HEK293 (cell line): Measurements from ENCODE around the gene TMC4.
A peak's percentile ranks its signal among the peaks of the same experiment; 100 is the strongest.

ENCODE experiments used
- CTCF ChIA-PET: fragments of 350-600 bp; formaldehyde crosslinking; extraction: SDS; loops from one replicate; lab custom pipeline; 2021; ENCODE audit warnings: antibody characterized with exemption; lab: Yijun Ruan, JAX
- POLR2A ChIA-PET: fragments of 300-600 bp; formaldehyde crosslinking; extraction: SDS; loops from one replicate; lab custom pipeline; 2020; ENCODE audit warnings: antibody characterized with exemption, inconsistent platforms; lab: Yijun Ruan, JAX
- H3K27ac ChIP-seq: fragments of 200-500 bp; sonication (Bioruptor generic); 2 replicates; pipeline ENCODE4 v1.5.1; 2014; ENCODE audit warnings: low read depth, low read length, control low read depth, inconsistent platforms; ENCODE audit errors: extremely low read depth
- H3K36me3 ChIP-seq, 2 experiments: fragments of 200-500 bp in 1 of 2; sonication (Bioruptor generic) in 1 of 2; 1 replicate in 1 of 2; 2 replicates in 1 of 2; pipeline ENCODE4 v1.5.1; 2014 to 2017; ENCODE audit warnings: inconsistent platforms in 2 of 2, low read length in 2 of 2; ENCODE audit not compliant: control insufficient read depth in 2 of 2, insufficient read depth in 1 of 2
- H3K4me1 ChIP-seq: fragments of 200-500 bp; sonication (Bioruptor generic); 2 replicates; pipeline ENCODE4 v1.5.1; 2014; ENCODE audit warnings: mild to moderate bottlenecking, low read length, inconsistent platforms; ENCODE audit not compliant: control insufficient read depth, insufficient read depth
- H3K4me3 ChIP-seq: 2 replicates; pipeline ENCODE4 v1.5.1; 2011; ENCODE audit warnings: low read depth, mild to moderate bottlenecking, control low read depth, low read length, moderate library complexity
- H3K9me3 ChIP-seq: fragments of 200-500 bp; sonication (Bioruptor generic); 2 replicates; pipeline ENCODE4 v1.5.1; 2014; ENCODE audit warnings: low read depth, low read length, inconsistent platforms; ENCODE audit not compliant: control insufficient read depth, insufficient read depth
- EGR2 ChIP-seq: fragments of 450-650 bp; formaldehyde crosslinking; IDR thresholded peaks from 2 replicates; pipeline ENCODE4 v1.5.1; 2016; ENCODE audit warnings: low read depth, missing biosample characterization, missing genetic modification characterization
- KLF7 ChIP-seq: fragments of 450-650 bp; formaldehyde crosslinking; IDR thresholded peaks from 2 replicates; pipeline ENCODE4 v1.5.1; 2016; ENCODE audit warnings: missing biosample characterization, missing genetic modification characterization, borderline replicate concordance
- WT1 ChIP-seq: fragments of 450-650 bp; formaldehyde crosslinking; IDR thresholded peaks from 2 replicates; pipeline ENCODE4 v1.5.1; 2016; ENCODE audit warnings: missing biosample characterization, missing genetic modification characterization
- YY1 ChIP-seq: fragments of 450-650 bp; formaldehyde crosslinking; IDR thresholded peaks from 2 replicates; pipeline ENCODE4 v1.5.1; 2018; ENCODE audit warnings: missing biosample characterization, missing genetic modification characterization
- ZBTB48 ChIP-seq: fragments of 450-650 bp; formaldehyde crosslinking; IDR thresholded peaks from 2 replicates; pipeline ENCODE4 v1.5.1; 2016; ENCODE audit warnings: missing biosample characterization, missing genetic modification characterization
- ZBTB8A ChIP-seq: fragments of 450-650 bp; formaldehyde crosslinking; IDR thresholded peaks from 2 replicates; pipeline ENCODE4 v1.5.1; 2016; ENCODE audit warnings: missing biosample characterization, missing genetic modification characterization
- ZFHX2 ChIP-seq: fragments of 450-650 bp; formaldehyde crosslinking; conservative IDR thresholded peaks from 2 replicates; pipeline ENCODE4 v1.5.1; 2016; ENCODE audit warnings: missing biosample characterization, missing genetic modification characterization
- ZNF112 ChIP-seq: fragments of 450-650 bp; formaldehyde crosslinking; IDR thresholded peaks from 2 replicates; pipeline ENCODE4 v1.5.0; 2017; ENCODE audit warnings: missing biosample characterization, missing genetic modification characterization
- ZNF121 ChIP-seq: fragments of 450-650 bp; formaldehyde crosslinking; IDR thresholded peaks from 2 replicates; pipeline ENCODE4 v1.5.1; 2016; ENCODE audit warnings: missing biosample characterization, missing genetic modification characterization
- ZNF19 ChIP-seq: fragments of 450-650 bp; formaldehyde crosslinking; IDR thresholded peaks from 2 replicates; pipeline ENCODE4; 2016; ENCODE audit warnings: missing biosample characterization, missing genetic modification characterization, low read depth
- ZNF214 ChIP-seq: fragments of 450-650 bp; formaldehyde crosslinking; IDR thresholded peaks from 2 replicates; pipeline ENCODE4 v1.5.1; 2017; ENCODE audit warnings: missing biosample characterization, mild to moderate bottlenecking, missing genetic modification characterization, borderline replicate concordance
- ZNF221 ChIP-seq: fragments of 450-650 bp; formaldehyde crosslinking; IDR thresholded peaks from 2 replicates; pipeline ENCODE4 v1.5.1; 2017; ENCODE audit warnings: missing biosample characterization, missing genetic modification characterization, borderline replicate concordance
- ZNF223 ChIP-seq: fragments of 450-650 bp; formaldehyde crosslinking; IDR thresholded peaks from 2 replicates; pipeline ENCODE4 v1.5.1; 2016; ENCODE audit warnings: missing biosample characterization, missing genetic modification characterization
- ZNF274 ChIP-seq, 2 experiments: fragments of 200-500 bp in 1 of 2; fragments of 450-650 bp in 1 of 2; sonication (Bioruptor generic) in 1 of 2; formaldehyde crosslinking in 1 of 2; IDR thresholded peaks; 2 replicates each; pipeline versions ENCODE4 v1.5.1 to v1.6.1; 2014 to 2016; ENCODE audit warnings: borderline replicate concordance in 1 of 2, inconsistent platforms in 1 of 2, low read length in 1 of 2, missing biosample characterization in 1 of 2, missing genetic modification characterization in 1 of 2
- ZNF280C ChIP-seq: fragments of 450-650 bp; formaldehyde crosslinking; IDR thresholded peaks from 2 replicates; pipeline ENCODE4 v1.5.1; 2016; ENCODE audit warnings: missing biosample characterization, missing genetic modification characterization
- ZNF354C ChIP-seq: fragments of 450-650 bp; formaldehyde crosslinking; IDR thresholded peaks from 2 replicates; pipeline ENCODE4 v1.5.1; 2016; ENCODE audit warnings: missing biosample characterization, missing genetic modification characterization, low read depth, borderline replicate concordance
- ZNF37A ChIP-seq: fragments of 450-650 bp; IDR thresholded peaks from 2 replicates; pipeline ENCODE4 v1.5.1; 2018; ENCODE audit warnings: missing biosample characterization, missing genetic modification characterization
- ZNF398 ChIP-seq: fragments of 450-650 bp; formaldehyde crosslinking; IDR thresholded peaks from 2 replicates; pipeline ENCODE4 v1.5.1; 2017; ENCODE audit warnings: missing biosample characterization, missing genetic modification characterization
- ZNF449 ChIP-seq: fragments of 450-650 bp; formaldehyde crosslinking; IDR thresholded peaks from 2 replicates; pipeline ENCODE4 v1.5.1; 2017; ENCODE audit warnings: missing biosample characterization, mild to moderate bottlenecking, missing genetic modification characterization, moderate library complexity
- ZNF555 ChIP-seq: fragments of 450-650 bp; formaldehyde crosslinking; conservative IDR thresholded peaks from 2 replicates; pipeline ENCODE4 v1.5.1; 2017; ENCODE audit warnings: missing biosample characterization, mild to moderate bottlenecking, missing genetic modification characterization, inconsistent platforms
- ZNF621 ChIP-seq: fragments of 450-650 bp; formaldehyde crosslinking; IDR thresholded peaks from 2 replicates; pipeline ENCODE4 v1.5.1; 2017; ENCODE audit warnings: missing biosample characterization, missing genetic modification characterization
- ZNF623 ChIP-seq: fragments of 450-650 bp; formaldehyde crosslinking; IDR thresholded peaks from 2 replicates; pipeline ENCODE4 v1.5.1; 2016; ENCODE audit warnings: missing biosample characterization, missing genetic modification characterization
- ZSCAN18 ChIP-seq: fragments of 450-650 bp; formaldehyde crosslinking; IDR thresholded peaks from 2 replicates; pipeline ENCODE4 v1.5.1; 2016; ENCODE audit warnings: missing biosample characterization, missing genetic modification characterization
- ZSCAN4 ChIP-seq: fragments of 450-650 bp; formaldehyde crosslinking; IDR thresholded peaks from 2 replicates; pipeline ENCODE4 v1.5.1; 2017; ENCODE audit warnings: missing biosample characterization, missing genetic modification characterization

The TMC4 gene

GRCh38 chr19:54147676-54148075, 25.3 kb downstream of the TMC4 start (continued):
- TF ChIP-seq ZNF280C (tag by site-specific recombination) (no peak), WT1 (no peak), ZNF37A (tag by site-specific recombination) (no peak), ZNF354C (no peak), ZNF449 (tag by site-specific recombination) (no peak), ZNF223 (tag by site-specific recombination) (no peak), ZSCAN18 (no peak), KLF7 (tag by site-specific recombination) (no peak), YY1 (tag by site-specific recombination) (no peak), ZNF19 (no peak), ZNF221 (no peak), ZNF274 (IDR thresholded peaks at IDR 0.05; ENCODE audit: low read length) (no peak), ZNF274 (tag by site-specific recombination; IDR thresholded peaks at IDR 0.05; ENCODE audit: borderline replicate concordance) (no peak), ZSCAN4 (no peak), ZNF214 (no peak)

GRCh38 chr19:54145541-54146158, 27.3 kb downstream of the TMC4 start:
- TF ChIP-seq ZNF121 (no peak), ZNF621 (tag by site-specific recombination) (no peak), ZNF112 (tag by site-specific recombination) (no peak), ZFHX2 (tag by site-specific recombination) (peak; percentile 38), ZNF398 (tag by site-specific recombination) (no peak), ZBTB48 (tag by site-specific recombination) (no peak), ZBTB8A (no peak), EGR2 (tag by site-specific recombination) (peak; percentile 54; the same call in 1 of the 2 replicates), ZNF555 (tag by site-specific recombination) (no peak), ZNF623 (no peak)
- H3K36me3 ChIP-seq: peaks cover 65 to 99% of the 10 kb centered on the region in 2 experiments
- no peaks in the 10 kb centered on the region for H3K4me1 ChIP-seq
- ChIA-PET CTCF (interaction anchor here (0.6 kb wide), 1 partner anchor 14 kb away, joined by 3 read pairs; no protein-coding TSS in a partner anchor), POLR2A (interaction anchor here (1.5 kb wide), 1 partner anchor 9 kb away, joined by 8 read pairs; the partner anchor contains the start of gene CNOT3)
- H3K9me3 ChIP-seq: no peaks in the 10 kb centered on the region
- no peak overlapping the region for H3K4me3 ChIP-seq
- no peak overlapping the region for H3K27ac ChIP-seq
